Neuronal stem cell (in vitro differentiated cells): Measurements from ENCODE around the gene ZIC4.

Experiments used
- DNase-seq: peaks from one replicate; pipeline ENCODE4 v3.0.0-alpha.2; 2013; ENCODE audit warnings: low spot score
- H2AFZ ChIP-seq: one replicate; pipeline ENCODE4 v1.6.1; 2013; ENCODE audit warnings: mild to moderate bottlenecking, low read length, inconsistent platforms
- H2AK5ac ChIP-seq: 2 replicates; pipeline ENCODE4 v1.6.1; 2013; ENCODE audit warnings: low read depth, mild to moderate bottlenecking, inconsistent platforms, low read length, moderate library complexity, mixed read lengths
- H2BK120ac ChIP-seq: 2 replicates; pipeline ENCODE4 v1.6.1; 2013; ENCODE audit warnings: low read depth, mild to moderate bottlenecking, inconsistent platforms, low read length, moderate library complexity, mixed read lengths
- H2BK12ac ChIP-seq: one replicate; pipeline ENCODE4 v1.6.1; 2013; ENCODE audit warnings: low read length, inconsistent platforms
- H2BK15ac ChIP-seq: 2 replicates; pipeline ENCODE4 v1.6.1; 2013; ENCODE audit warnings: mild to moderate bottlenecking, low read length, inconsistent platforms, mixed read lengths
- H2BK5ac ChIP-seq: one replicate; pipeline ENCODE4 v1.6.1; 2013; ENCODE audit warnings: inconsistent platforms, mild to moderate bottlenecking, low read length, moderate library complexity
- H3K14ac ChIP-seq: one replicate; pipeline ENCODE4 v1.6.1; 2013; ENCODE audit warnings: low read length, inconsistent platforms
- H3K18ac ChIP-seq: 2 replicates; pipeline ENCODE4 v1.6.1; 2013; ENCODE audit warnings: low read length, inconsistent platforms
- H3K23ac ChIP-seq: 2 replicates; pipeline ENCODE4 v1.6.1; 2013; ENCODE audit warnings: low read depth, mild to moderate bottlenecking, mixed read lengths, low read length, inconsistent platforms; ENCODE audit not compliant: poor library complexity
- H3K27ac ChIP-seq: replicated peaks from 3 replicates; pipeline ENCODE4 v1.5.1; 2013; ENCODE audit warnings: low read length, inconsistent platforms
- H3K27me3 ChIP-seq, 3 experiments: 2 replicates each; pipeline ENCODE4 v1.6.1; 2013; ENCODE audit warnings: low read length in 3 of 3, mild to moderate bottlenecking in 2 of 3, inconsistent platforms in 1 of 3, low read depth in 1 of 3, mixed read lengths in 1 of 3, moderate library complexity in 1 of 3; ENCODE audit not compliant: control insufficient read depth in 3 of 3, insufficient read depth in 3 of 3
- H3K36me3 ChIP-seq, 2 donors: replicated peaks in 1 of 2; 2 replicates each; pipeline ENCODE4 v1.6.1; 2013; ENCODE audit warnings: low read length in 2 of 2; ENCODE audit not compliant: control insufficient read depth in 2 of 2, insufficient read depth in 2 of 2
- H3K4ac ChIP-seq: 2 replicates; pipeline ENCODE4 v1.6.1; 2013; ENCODE audit warnings: inconsistent platforms, mild to moderate bottlenecking, low read length, moderate library complexity
- H3K4me1 ChIP-seq, 2 donors: 1 replicate in 1 of 2; 2 replicates in 1 of 2; pipeline ENCODE4 v1.6.1; 2013; ENCODE audit warnings: low read length in 2 of 2, low read depth in 1 of 2; ENCODE audit not compliant: control insufficient read depth in 2 of 2, insufficient read depth in 1 of 2
- H3K4me2 ChIP-seq: one replicate; pipeline ENCODE4 v1.6.1; 2013; ENCODE audit warnings: mild to moderate bottlenecking, low read length, inconsistent platforms; ENCODE audit not compliant: insufficient read depth, poor library complexity, severe bottlenecking
- H3K4me3 ChIP-seq, 2 donors: 2 replicates each; pipeline ENCODE4 v1.5.1; 2013; ENCODE audit warnings: low read length in 2 of 2, mild to moderate bottlenecking in 2 of 2, inconsistent platforms in 1 of 2, moderate library complexity in 1 of 2
- H3K79me1 ChIP-seq: one replicate; pipeline ENCODE4 v1.6.1; 2013; ENCODE audit warnings: low read depth, mild to moderate bottlenecking, inconsistent platforms, low read length, moderate library complexity
- H3K9ac ChIP-seq: one replicate; pipeline ENCODE4 v1.6.1; 2013; ENCODE audit warnings: mild to moderate bottlenecking, low read depth, low read length, inconsistent platforms; ENCODE audit not compliant: poor library complexity
- H3K9me3 ChIP-seq, 2 donors: replicated peaks in 1 of 2; 2 replicates each; pipeline versions ENCODE3 to v1.6.1; 2013; ENCODE audit warnings: low read length in 2 of 2, mild to moderate bottlenecking in 2 of 2, inconsistent platforms in 1 of 2, low read depth in 1 of 2, mixed read lengths in 1 of 2, moderate library complexity in 1 of 2; ENCODE audit not compliant: control insufficient read depth in 2 of 2, insufficient read depth in 1 of 2
- H4K8ac ChIP-seq: one replicate; pipeline ENCODE4 v1.6.1; 2013; ENCODE audit warnings: low read depth, mild to moderate bottlenecking, inconsistent platforms, low read length, moderate library complexity
- H4K91ac ChIP-seq: one replicate; pipeline ENCODE4 v1.6.1; 2013; ENCODE audit warnings: low read length, low read depth, mild to moderate bottlenecking, inconsistent platforms; ENCODE audit not compliant: poor library complexity
- WGBS, 2 donors: extraction: QIAGEN DNeasy Blood & Tissue Kit; methylation state at CpG; one replicate each; pipeline ENCODE4 v1.1.7; 2013; ENCODE audit warnings: missing lambda C conversion rate in 2 of 2, mixed read lengths in 1 of 2; ENCODE audit not compliant: insufficient read length in 2 of 2, insufficient replicate concordance in 1 of 2; ENCODE audit errors: extremely low coverage in 2 of 2; 5-methylcytosine and 5-hydroxymethylcytosine counted together

ZIC4 gene

DNA sequence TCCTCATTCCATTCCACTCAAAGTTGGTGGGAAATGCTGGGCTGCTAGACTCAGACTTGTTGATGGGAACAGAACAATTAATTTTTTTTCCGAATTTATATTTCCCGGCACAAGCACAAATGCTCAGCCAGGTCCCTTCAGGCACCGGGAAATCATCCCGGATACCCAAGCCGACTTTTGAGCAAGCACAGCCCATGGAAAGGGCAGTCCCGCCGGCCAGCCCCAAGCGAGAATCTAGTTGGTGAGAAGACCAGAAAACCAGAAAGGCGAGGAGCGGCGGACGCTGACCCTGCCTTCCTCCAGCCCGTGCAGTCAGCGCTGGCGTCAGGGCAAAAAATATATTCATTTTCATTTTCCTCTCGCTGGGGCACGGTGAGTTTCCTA lies 763 bp upstream of the ZIC4 start:
- H2BK15ac ChIP-seq, result no peak overlapping the region
- H3K14ac ChIP-seq, result no peak overlapping the region
- no peaks in the 10 kb centered on the region for H3K9me3 ChIP-seq
- H3K4me2 ChIP-seq, result peak overlapping the region; percentile 32
- peaks cover 25 to 82% (median 56%) of the 10 kb centered on the region in 3 experiments for H3K27me3 ChIP-seq
- H2BK120ac ChIP-seq, result no peak overlapping the region
- no peak overlapping the region for H3K4ac ChIP-seq
- H3K23ac ChIP-seq, result no peak overlapping the region
- no peak overlapping the region for H2AK5ac ChIP-seq
- peak overlapping the region; percentile 78 for H3K18ac ChIP-seq
- DNase-seq, result peak; percentile 42
- H4K8ac ChIP-seq, result no peak overlapping the region
- no peak overlapping the region for H4K91ac ChIP-seq
- peak overlapping the region in 1 of 2 donors; percentile 76 for H3K4me3 ChIP-seq
- peak overlapping the region; percentile 75 for H2AFZ ChIP-seq
- H2BK5ac ChIP-seq, result no peak overlapping the region
- no peak overlapping the region for H3K27ac ChIP-seq
- H2BK12ac ChIP-seq, result no peak overlapping the region
- no peak overlapping the region for H3K9ac ChIP-seq
- H3K36me3 ChIP-seq, result peaks cover 0 to under 1% of the 10 kb centered on the region in 2 donors
- WGBS, 2 donors, result no CpG with 5 or more reads among the region's 17 CpGs
- H3K79me1 ChIP-seq, result peaks cover 13% of the 10 kb centered on the region
- H3K4me1 ChIP-seq, result peaks cover 8 to 26% of the 10 kb centered on the region in 2 donors

GRCh38 chr3:147405231-147406027 lies 914 bp downstream of the ZIC4 start:
- Histone ChIP-seq H3K14ac (no peak overlapping the region), H3K4me3 (no peak overlapping the region), H3K23ac (no peak overlapping the region), H4K91ac (no peak overlapping the region), H3K27me3 (peaks cover 14 to 65% (median 61%) of the 10 kb centered on the region in 3 experiments), H3K9me3 (no peaks in the 10 kb centered on the region), H4K8ac (no peak overlapping the region), H2AK5ac (peak overlapping the region; percentile 12), H2BK12ac (no peak overlapping the region), H3K36me3 (no peaks in the 10 kb centered on the region), H3K27ac (no peak overlapping the region), H2AFZ (no peak overlapping the region), H3K4me2 (no peak overlapping the region), H2BK15ac (no peak overlapping the region), H3K18ac (no peak overlapping the region), H3K9ac (no peak overlapping the region), H2BK120ac (no peak overlapping the region), H3K79me1 (peaks cover 8% of the 10 kb centered on the region), H2BK5ac (no peak overlapping the region), H3K4ac (no peak overlapping the region), H3K4me1 (peaks cover 8 to 19% of the 10 kb centered on the region in 2 donors)
- no peak for DNase-seq
- WGBS, 2 donors, result no CpG with 5 or more reads among the region's 27 CpGs

DNA sequence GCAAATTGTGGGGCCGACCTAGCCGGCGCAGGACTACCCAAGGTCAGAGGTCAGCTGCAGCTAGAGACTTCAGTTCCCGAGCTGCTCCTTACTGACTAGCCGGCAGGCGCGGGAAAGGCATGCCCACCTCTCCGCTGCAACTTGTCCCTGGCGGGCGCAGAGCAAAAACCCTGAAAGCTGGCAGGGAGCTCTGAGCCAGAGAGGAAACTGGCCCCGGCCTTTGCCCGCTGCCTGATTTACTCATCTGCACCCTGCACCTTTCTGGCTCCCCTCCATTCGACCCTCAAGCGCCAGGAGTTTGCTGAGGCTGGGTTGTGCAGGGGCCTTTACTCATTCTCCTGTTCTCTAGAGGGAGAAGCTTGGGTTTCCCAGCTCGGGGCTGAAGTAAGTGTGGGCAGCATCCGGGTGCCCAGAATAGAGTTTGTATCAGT lies 1.5 kb downstream of the ZIC4 start:
- Histone ChIP-seq H2BK120ac (no peak overlapping the region), H3K36me3 (no peaks in the 10 kb centered on the region), H3K27ac (no peak overlapping the region), H3K4me2 (no peak overlapping the region), H3K4me1 (peaks cover 8 to 16% of the 10 kb centered on the region in 2 donors), H2BK12ac (no peak overlapping the region), H3K23ac (no peak overlapping the region), H3K9ac (no peak overlapping the region), H3K4ac (no peak overlapping the region), H2AK5ac (no peak overlapping the region), H2AFZ (no peak overlapping the region), H3K14ac (no peak overlapping the region), H4K91ac (no peak overlapping the region), H3K18ac (no peak overlapping the region), H3K4me3 (no peak overlapping the region), H2BK5ac (no peak overlapping the region), H3K79me1 (peaks cover 6% of the 10 kb centered on the region), H3K27me3 (peaks cover 9 to 61% (median 59%) of the 10 kb centered on the region in 3 experiments), H3K9me3 (no peaks in the 10 kb centered on the region), H2BK15ac (no peak overlapping the region), H4K8ac (no peak overlapping the region)
- no CpG with 5 or more reads among the region's 16 CpGs for WGBS, 2 donors
- DNase-seq, result no peak

DNA sequence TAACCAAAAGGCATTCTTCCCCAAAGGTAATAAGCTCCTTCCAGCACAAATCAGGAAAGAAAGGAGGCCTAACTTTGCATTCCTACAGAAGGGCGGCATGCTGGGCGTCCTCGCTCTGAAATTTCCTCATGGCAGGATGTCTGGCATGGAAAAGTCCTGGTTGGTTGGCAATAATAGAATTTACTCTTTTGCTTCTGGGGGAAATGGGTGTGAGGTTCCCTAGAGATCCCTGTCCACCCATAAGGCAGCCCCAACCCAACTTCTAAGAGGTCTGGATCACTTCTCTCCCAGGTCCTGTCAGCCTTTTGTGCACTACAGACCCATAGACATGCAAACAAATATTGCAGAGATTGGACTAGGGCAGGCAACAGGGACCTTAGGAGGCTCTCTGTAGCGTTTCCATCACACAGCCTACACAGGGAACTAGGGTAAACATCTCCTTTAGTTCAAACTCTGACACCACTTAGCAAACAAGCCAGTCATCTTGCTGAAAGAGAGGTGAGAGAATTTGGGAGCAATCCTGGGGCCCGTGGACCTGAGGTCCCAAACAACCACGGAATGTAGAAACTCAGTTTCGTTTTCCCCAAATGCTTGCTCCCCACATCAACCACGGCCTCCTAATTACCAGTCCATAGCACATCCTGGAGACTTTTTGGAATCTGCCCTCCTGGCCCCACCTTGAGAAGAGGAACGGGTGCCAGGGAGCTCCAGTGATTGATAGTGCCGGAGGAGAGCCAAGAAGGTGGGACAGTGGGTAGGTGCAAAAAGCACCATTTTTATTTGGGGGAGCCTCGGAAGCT lies 2.1 kb downstream of the ZIC4 start:
- H2BK5ac ChIP-seq, result no peak overlapping the region
- H3K23ac ChIP-seq, result no peak overlapping the region
- H3K9me3 ChIP-seq, result no peaks in the 10 kb centered on the region
- H3K79me1 ChIP-seq, result peaks cover 4% of the 10 kb centered on the region
- no peak overlapping the region for H4K8ac ChIP-seq
- H3K18ac ChIP-seq, result no peak overlapping the region
- H2BK120ac ChIP-seq, result no peak overlapping the region
- WGBS, 2 donors, result no CpG with 5 or more reads among the region's 11 CpGs
- no peak overlapping the region for H2BK12ac ChIP-seq
- no peaks in the 10 kb centered on the region for H3K36me3 ChIP-seq
- no peak overlapping the region for H3K4me2 ChIP-seq
- H3K27ac ChIP-seq, result no peak overlapping the region
- peaks cover 9 to 61% (median 53%) of the 10 kb centered on the region in 3 experiments for H3K27me3 ChIP-seq
- no peak overlapping the region for H3K14ac ChIP-seq
- H2BK15ac ChIP-seq, result no peak overlapping the region
- no peak overlapping the region for H3K4me3 ChIP-seq
- H3K4ac ChIP-seq, result no peak overlapping the region
- no peak for DNase-seq
- H3K9ac ChIP-seq, result no peak overlapping the region
- H2AFZ ChIP-seq, result no peak overlapping the region
- H4K91ac ChIP-seq, result no peak overlapping the region
- H2AK5ac ChIP-seq, result no peak overlapping the region
- peaks cover 8 to 16% of the 10 kb centered on the region in 2 donors for H3K4me1 ChIP-seq
